ENCODE data around the gene AK2. TPM values are rescaled to one million over a fixed set of nuclear protein-coding genes. Genes with fewer than 3 reads are reported as not detected.

The AK2 gene
- total RNA-seq, 1 experiment from 2014 or later, result 159 TPM

- H3K36me3 Mint-ChIP-seq (ENCODE audit: insufficient read depth in 1 of 3, low read depth in 3 of 3), result peaks cover 6 to 11% (median 7%) of the 10 kb centered on the region in 3 experiments; a peak in 6 of 7 replicates
- no CpG with 5 or more reads among the region's 58 CpGs for WGBS (ENCODE audit: extremely low coverage, insufficient read length, low lambda C conversion rate)
Measured at GRCh38 chr1:32972814-32973428, 63.8 kb downstream of the AK2 start.

More at GRCh38 chr1:32972814-32973428, 63.8 kb downstream of the AK2 start:
- Mint-ChIP-seq H3K27ac (no peak overlapping the region), H3K4me1 (peaks cover 15 to 16% of the 10 kb centered on the region in 2 experiments), H3K9me3 (peaks cover 9 to 10% of the 10 kb centered on the region in 2 experiments), H3K27me3 (ENCODE audit: low read depth) (peaks cover 75% of the 10 kb centered on the region), H3K4me3 (peak overlapping the region; percentile 61 to 76)
- no peak overlapping the region for H2AFZ ChIP-seq (ENCODE audit: low read length)
- no peaks in the 10 kb centered on the region for H3K79me2 ChIP-seq (ENCODE audit: insufficient read depth, low read length)
- H3K9me3 ChIP-seq (ENCODE audit: control insufficient read depth, low read depth, low read length), result no peaks in the 10 kb centered on the region
- no peak overlapping the region for H3K27ac ChIP-seq (ENCODE audit: insufficient read length, low read depth, low read length)
- H2AK5ac ChIP-seq (ENCODE audit: insufficient read length, low read length), result no peak overlapping the region
- H4K8ac ChIP-seq (replicated peaks; ENCODE audit: insufficient read length, low read depth, low read length), result no peak overlapping the region
- H3K23me2 ChIP-seq (ENCODE audit: insufficient read length, low read depth, low read length, poor library complexity, severe bottlenecking), result peaks cover 4% of the 10 kb centered on the region
- H3K9ac ChIP-seq (ENCODE audit: extremely low read depth, insufficient read length, low read length), result no peak overlapping the region
- no peaks in the 10 kb centered on the region for H3K4me1 ChIP-seq (ENCODE audit: insufficient read depth, low read length)
- no peak overlapping the region for H2BK15ac ChIP-seq (ENCODE audit: low read depth, low read length)
- TF ChIP-seq, protein P1, sequence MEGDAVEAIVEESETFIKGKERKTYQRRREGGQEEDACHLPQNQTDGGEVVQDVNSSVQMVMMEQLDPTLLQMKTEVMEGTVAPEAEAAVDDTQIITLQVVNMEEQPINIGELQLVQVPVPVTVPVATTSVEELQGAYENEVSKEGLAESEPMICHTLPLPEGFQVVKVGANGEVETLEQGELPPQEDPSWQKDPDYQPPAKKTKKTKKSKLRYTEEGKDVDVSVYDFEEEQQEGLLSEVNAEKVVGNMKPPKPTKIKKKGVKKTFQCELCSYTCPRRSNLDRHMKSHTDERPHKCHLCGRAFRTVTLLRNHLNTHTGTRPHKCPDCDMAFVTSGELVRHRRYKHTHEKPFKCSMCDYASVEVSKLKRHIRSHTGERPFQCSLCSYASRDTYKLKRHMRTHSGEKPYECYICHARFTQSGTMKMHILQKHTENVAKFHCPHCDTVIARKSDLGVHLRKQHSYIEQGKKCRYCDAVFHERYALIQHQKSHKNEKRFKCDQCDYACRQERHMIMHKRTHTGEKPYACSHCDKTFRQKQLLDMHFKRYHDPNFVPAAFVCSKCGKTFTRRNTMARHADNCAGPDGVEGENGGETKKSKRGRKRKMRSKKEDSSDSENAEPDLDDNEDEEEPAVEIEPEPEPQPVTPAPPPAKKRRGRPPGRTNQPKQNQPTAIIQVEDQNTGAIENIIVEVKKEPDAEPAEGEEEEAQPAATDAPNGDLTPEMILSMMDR (conservative IDR thresholded peaks at IDR 0.05), result no peak
- no peak overlapping the region for H2BK20ac ChIP-seq (ENCODE audit: low read depth, low read length, poor library complexity, severe bottlenecking)
- H3K56ac ChIP-seq (ENCODE audit: insufficient read length, low read depth, low read length), result no peak overlapping the region
- H3K4ac ChIP-seq (ENCODE audit: low read depth, low read length), result no peak overlapping the region
- peaks cover 13% of the 10 kb centered on the region for H3K27me3 ChIP-seq (ENCODE audit: insufficient read depth, low read length)
- no peak overlapping the region for H3T11ph ChIP-seq (ENCODE audit: low read length)
- H3K79me1 ChIP-seq (ENCODE audit: insufficient read depth, low read depth, low read length, poor library complexity, severe bottlenecking), result no peaks in the 10 kb centered on the region
- H2BK120ac ChIP-seq (ENCODE audit: low read depth, low read length, poor library complexity, severe bottlenecking), result no peak overlapping the region
- no peak overlapping the region for H4K91ac ChIP-seq (ENCODE audit: insufficient read length, low read depth, low read length)
- H4K5ac ChIP-seq (ENCODE audit: insufficient read length, low read depth, low read length), result no peak overlapping the region
- H3K18ac ChIP-seq (ENCODE audit: insufficient read length, low read depth, low read length), result no peak overlapping the region
- H3K4me2 ChIP-seq (ENCODE audit: insufficient read depth, insufficient read length, low read length), result peak overlapping the region; percentile 68
- no peaks in the 10 kb centered on the region for H4K20me1 ChIP-seq (ENCODE audit: control insufficient read depth, insufficient read depth, insufficient read length)
- peak; percentile 91 for DNase-seq
- no peak overlapping the region for H3K14ac ChIP-seq (ENCODE audit: insufficient read depth, low read length)
- no peak overlapping the region for H2BK12ac ChIP-seq (ENCODE audit: insufficient read length, low read depth, low read length)
- no peak overlapping the region for H2BK5ac ChIP-seq (ENCODE audit: insufficient read length, low read length)
- H3K23ac ChIP-seq (ENCODE audit: insufficient read length, low read depth, low read length), result no peak overlapping the region
